Rectal smooth muscle tissue (tissue), 1 donor: Measurements from ENCODE around the gene NAT9.

Source experiments
- H3K27ac ChIP-seq: one replicate; pipeline ENCODE4 v1.7.0; 2013; ENCODE audit warnings: low read depth, low read length, inconsistent platforms
- H3K27me3 ChIP-seq: one replicate; pipeline ENCODE4 v1.7.0; 2013; ENCODE audit warnings: low read length; ENCODE audit not compliant: control insufficient read depth, insufficient read depth
- H3K36me3 ChIP-seq: one replicate; pipeline ENCODE4 v1.7.0; 2013; ENCODE audit warnings: low read length; ENCODE audit not compliant: control insufficient read depth, insufficient read depth
- H3K4me1 ChIP-seq: one replicate; pipeline ENCODE4 v1.7.0; 2013; ENCODE audit warnings: low read length; ENCODE audit not compliant: control insufficient read depth, insufficient read depth
- H3K4me3 ChIP-seq: one replicate; pipeline ENCODE4 v1.7.0; 2013; ENCODE audit warnings: low read length
- H3K9ac ChIP-seq: one replicate; pipeline ENCODE4 v1.7.0; 2013; ENCODE audit warnings: low read length

NAT9 gene

GRCh38 chr17:74752822-74753401 is 23.2 kb downstream of the NAT9 start:
- Histone ChIP-seq H3K9ac (no peak overlapping the region), H3K27ac (no peak overlapping the region), H3K4me3 (no peak overlapping the region), H3K27me3 (no peaks in the 10 kb centered on the region), H3K36me3 (no peaks in the 10 kb centered on the region), H3K4me1 (no peaks in the 10 kb centered on the region)

GRCh38 chr17:74752415-74752814 is 23.7 kb downstream of the NAT9 start:
- Histone ChIP-seq H3K36me3 (no peaks in the 10 kb centered on the region), H3K4me1 (no peaks in the 10 kb centered on the region), H3K4me3 (peak overlapping the region; percentile 33), H3K27me3 (no peaks in the 10 kb centered on the region), H3K27ac (no peak overlapping the region), H3K9ac (no peak overlapping the region)

GRCh38 chr17:74750327-74751069 is 25.6 kb downstream of the NAT9 start:
- Histone ChIP-seq H3K9ac (no peak overlapping the region), H3K4me1 (no peaks in the 10 kb centered on the region), H3K27ac (no peak overlapping the region), H3K27me3 (no peaks in the 10 kb centered on the region), H3K36me3 (no peaks in the 10 kb centered on the region), H3K4me3 (peak overlapping the region; percentile 89)

GRCh38 chr17:74750039-74750326 is 26.2 kb downstream of the NAT9 start:
- no peaks in the 10 kb centered on the region for H3K36me3 ChIP-seq
- H3K4me3 ChIP-seq, result peak overlapping the region; percentile 89
- no peak overlapping the region for H3K9ac ChIP-seq
- H3K27ac ChIP-seq, result no peak overlapping the region
- no peaks in the 10 kb centered on the region for H3K4me1 ChIP-seq
- no peaks in the 10 kb centered on the region for H3K27me3 ChIP-seq

- peak overlapping the region; percentile 89 for H3K4me3 ChIP-seq
- peak overlapping the region; percentile 66 for H3K9ac ChIP-seq
- H3K36me3 ChIP-seq, result no peaks in the 10 kb centered on the region
- no peaks in the 10 kb centered on the region for H3K4me1 ChIP-seq
- no peak overlapping the region for H3K27ac ChIP-seq
- H3K27me3 ChIP-seq, result no peaks in the 10 kb centered on the region
Observed at GRCh38 chr17:74749279-74750038, 26.7 kb downstream of the NAT9 start.

- H3K27ac ChIP-seq, result peak within 1 kb of the TSS; percentile 26
- H3K4me1 ChIP-seq, result no peaks in the 10 kb centered on the region
- no peaks in the 10 kb centered on the region for H3K27me3 ChIP-seq
- peak within 1 kb of the TSS; percentile 89 for H3K4me3 ChIP-seq
- peak within 1 kb of the TSS; percentile 66 for H3K9ac ChIP-seq
- no peaks in the 10 kb centered on the region for H3K36me3 ChIP-seq
Observed at GRCh38 chr17:74748529-74749278, 27.4 kb downstream of the NAT9 start, which contains the start of gene NHERF1. NHERF1 (plus strand) TSS chr17:74748628; CDS start chr17:74748847, 219 bp downstream.

- peak overlapping the region; percentile 17 for H3K27ac ChIP-seq
- H3K9ac ChIP-seq, result no peak overlapping the region
- H3K4me3 ChIP-seq, result peak overlapping the region; percentile 47
- H3K36me3 ChIP-seq, result no peaks in the 10 kb centered on the region
- H3K27me3 ChIP-seq, result no peaks in the 10 kb centered on the region
- H3K4me1 ChIP-seq, result no peaks in the 10 kb centered on the region
Observed at GRCh38 chr17:74748279-74748528, 27.9 kb downstream of the NAT9 start.

- no peaks in the 10 kb centered on the region for H3K36me3 ChIP-seq
- no peaks in the 10 kb centered on the region for H3K4me1 ChIP-seq
- no peak overlapping the region for H3K9ac ChIP-seq
- no peak overlapping the region for H3K4me3 ChIP-seq
- H3K27me3 ChIP-seq, result no peaks in the 10 kb centered on the region
- no peak overlapping the region for H3K27ac ChIP-seq
Observed at GRCh38 chr17:74746922-74747321, 29.2 kb downstream of the NAT9 start.

- H3K27ac ChIP-seq, result no peak overlapping the region
Observed at GRCh38 chr17:74746376-74746775, 29.8 kb downstream of the NAT9 start.

GRCh38 chr17:74745548-74746177 is 30.5 kb downstream of the NAT9 start:
- no peaks in the 10 kb centered on the region for H3K36me3 ChIP-seq
- H3K27me3 ChIP-seq, result no peaks in the 10 kb centered on the region
- no peak overlapping the region for H3K4me3 ChIP-seq
- H3K27ac ChIP-seq, result no peak overlapping the region
- no peak overlapping the region for H3K9ac ChIP-seq
- no peaks in the 10 kb centered on the region for H3K4me1 ChIP-seq

More at GRCh38 chr17:74746376-74746775, 29.8 kb downstream of the NAT9 start:
- Histone ChIP-seq H3K36me3 (no peaks in the 10 kb centered on the region), H3K4me3 (no peak overlapping the region), H3K9ac (no peak overlapping the region), H3K4me1 (no peaks in the 10 kb centered on the region), H3K27me3 (no peaks in the 10 kb centered on the region)

GRCh38 chr17:74744714-74745547 is 31.2 kb downstream of the NAT9 start:
- Histone ChIP-seq H3K27me3 (no peaks in the 10 kb centered on the region), H3K27ac (no peak overlapping the region), H3K4me3 (peak overlapping the region; percentile 58), H3K36me3 (no peaks in the 10 kb centered on the region), H3K4me1 (no peaks in the 10 kb centered on the region), H3K9ac (peak overlapping the region; percentile 7)
